Activated CD4-positive, alpha-beta T cell treated with anti-CD3 and anti-CD28 coated beads for 36 hours (primary cell): ENCODE data around the gene SP140L. TPM values are rescaled to one million over a fixed set of nuclear protein-coding genes. Genes with fewer than 3 reads are reported as not detected.
"Not testable (repeated sequence)": the region's sequence is repeated elsewhere in the genome, so short reads cannot be mapped to it uniquely, and the experiment has no call there.

Source experiments
- ATAC-seq: fragments of 200-7000 bp; cut with Tn5 transposase; one replicate; pipeline ENCODE4 v1.10.0; 2021; ENCODE audit warnings: mild to moderate bottlenecking, moderate library complexity
- CTCF ChIA-PET: fragments of 350-600 bp; sonication (Branson Sonifier 250); formaldehyde crosslinking; loops from one replicate; lab custom pipeline; 2021; ENCODE audit warnings: antibody characterized with exemption; lab: Charles Lee
- POLR2A ChIA-PET: fragments of 350-600 bp; sonication (Branson Sonifier 250); formaldehyde crosslinking; loops from one replicate; lab custom pipeline; 2021; ENCODE audit warnings: antibody characterized with exemption, inconsistent platforms; lab: Charles Lee
- DNase-seq: peaks from one replicate; pipeline ENCODE4 v3.0.0-alpha.2; 2020
- H3K27ac Mint-ChIP-seq: one replicate; pipeline ENCODE4 v1.8.0; 2021; ENCODE audit warnings: mixed read lengths
- H3K27me3 Mint-ChIP-seq: one replicate; pipeline ENCODE4 v1.8.0; 2021; ENCODE audit warnings: mixed read lengths
- H3K36me3 Mint-ChIP-seq: one replicate; pipeline ENCODE4 v1.8.0; 2021; ENCODE audit warnings: low read depth, mixed read lengths
- H3K4me1 Mint-ChIP-seq: one replicate; pipeline ENCODE4 v1.8.0; 2021; ENCODE audit warnings: mixed read lengths
- H3K4me3 Mint-ChIP-seq: one replicate; pipeline ENCODE4 v1.8.0; 2021; ENCODE audit warnings: mild to moderate bottlenecking, moderate library complexity, mixed read lengths
- H3K9me3 Mint-ChIP-seq: one replicate; pipeline ENCODE4 v1.8.0; 2021; ENCODE audit warnings: low read depth, mixed read lengths
- intact Hi-C, 2 experiments: fragments of 100-400 bp; cut with DNase I in 1 of 2; cut with micrococcal nuclease in 1 of 2; formaldehyde crosslinking; loops; one replicate each; pipeline versions ENCODE4 v1.14.2 to v1.15.1; 2022 to 2024; cut with DNase I, micrococcal nuclease
- total RNA-seq, 2 experiments: library from RNA; stranded (reverse); gene quantifications; one replicate each; pipeline ENCODE4 v1.2.3, GENCODE V29; 2021

Gene SP140L
- total RNA-seq, 2 experiments from 2014 or later = 40.1 to 43.4 TPM

DNA sequence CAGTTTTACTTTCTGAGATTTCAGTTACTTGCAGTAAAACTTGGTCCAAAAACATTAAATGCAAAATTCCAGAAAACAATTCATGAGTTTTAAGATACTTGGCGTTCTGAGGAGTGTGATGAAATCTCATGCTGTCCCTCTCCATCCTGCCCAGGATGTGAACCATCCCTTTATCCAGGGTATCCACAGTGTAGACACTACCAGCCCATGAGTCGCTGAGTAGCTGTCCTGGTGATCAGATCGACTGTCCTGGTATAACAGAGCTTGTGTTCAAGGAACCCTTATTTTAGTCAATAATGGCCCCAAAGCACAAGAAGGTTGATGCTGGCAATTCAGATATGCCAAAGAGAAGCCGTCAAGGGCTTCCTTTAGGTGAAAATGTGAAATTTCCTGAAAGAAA, 92.2 kb downstream of the SP140L start:
- CTCF ChIA-PET = no interaction called here
- peak overlapping the region; percentile 98 for H3K4me3 Mint-ChIP-seq
- peaks cover 70% of the 10 kb centered on the region for H3K4me1 Mint-ChIP-seq
- no peak for ATAC-seq
- peak overlapping the region; percentile 53 for H3K27ac Mint-ChIP-seq
- intact Hi-C loops = loop anchor here in 1 of 2 experiments (5.0 to 10.0 kb wide), 3 partner anchors 154 to 376 kb away; partner anchors contain the start of gene SP110
- H3K36me3 Mint-ChIP-seq = peaks cover 55% of the 10 kb centered on the region
- no peaks in the 10 kb centered on the region for H3K27me3 Mint-ChIP-seq
- H3K9me3 Mint-ChIP-seq = no peaks in the 10 kb centered on the region
- POLR2A ChIA-PET = no interaction called here
- no peak for DNase-seq

DNA sequence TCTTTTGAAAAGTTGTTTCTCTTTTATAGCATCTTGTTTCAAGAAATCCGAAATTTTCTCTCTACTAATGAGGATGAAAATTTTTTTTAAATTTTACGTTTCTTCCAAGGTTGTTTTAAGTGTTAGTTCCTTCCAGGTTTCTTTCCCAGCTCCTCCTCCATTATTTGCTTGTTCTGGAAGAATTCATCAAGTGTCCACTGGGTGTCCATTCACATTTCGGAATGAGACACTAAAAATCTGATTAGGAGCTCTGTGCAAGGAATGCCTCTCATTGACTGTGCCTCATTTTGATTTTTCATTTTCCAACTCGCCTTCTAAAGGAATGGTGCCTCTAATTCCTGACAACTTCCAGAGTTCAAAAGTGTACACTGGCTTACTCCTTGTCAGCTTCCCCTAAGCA, 95.2 kb downstream of the SP140L start:
- intact Hi-C loops = no loop called here
- Mint-ChIP-seq H3K36me3 (peaks cover 69% of the 10 kb centered on the region), H3K27ac (peak overlapping the region; percentile 35), H3K27me3 (no peaks in the 10 kb centered on the region), H3K4me3 (no peak overlapping the region), H3K9me3 (no peaks in the 10 kb centered on the region), H3K4me1 (peaks cover 79% of the 10 kb centered on the region)
- ChIA-PET POLR2A (no interaction called here), CTCF (interaction anchor here (0.6 to 2.2 kb wide), 3 partner anchors 11 to 189 kb away, joined by 3 to 7 read pairs (median 3); no protein-coding TSS in a partner anchor)
- DNase-seq (no peak), ATAC-seq (no peak)

DNA sequence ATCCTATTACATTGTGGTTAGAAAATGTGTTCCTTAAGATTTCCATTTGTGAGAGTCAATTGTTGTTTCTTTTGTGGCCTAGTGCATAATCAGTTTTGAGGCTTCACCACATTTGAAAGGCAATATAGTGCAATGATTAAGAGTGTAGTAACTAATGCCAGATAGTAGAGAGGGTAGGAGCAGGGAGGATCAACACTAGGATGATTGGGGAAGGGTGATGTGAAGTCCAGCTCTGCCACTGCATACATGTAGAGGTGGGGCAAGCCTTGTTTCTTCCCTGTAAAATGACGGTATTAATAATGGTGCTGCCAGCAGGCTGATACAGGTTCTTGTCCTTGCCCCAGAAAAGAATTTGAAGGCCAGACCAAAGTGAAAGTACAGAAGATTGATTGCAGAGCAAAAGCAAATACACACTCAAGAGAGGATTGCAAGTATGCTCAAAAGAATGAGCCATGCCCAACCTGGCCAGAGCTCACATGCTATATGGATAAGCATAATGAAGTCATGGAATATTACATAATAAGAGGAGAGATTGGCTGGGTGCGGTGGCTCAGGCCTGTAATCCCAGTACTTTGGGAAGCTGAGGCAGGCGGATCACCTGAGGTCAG, 97.0 kb downstream of the SP140L start:
- intact Hi-C loops = no loop called here
- POLR2A ChIA-PET = no interaction called here

DNA sequence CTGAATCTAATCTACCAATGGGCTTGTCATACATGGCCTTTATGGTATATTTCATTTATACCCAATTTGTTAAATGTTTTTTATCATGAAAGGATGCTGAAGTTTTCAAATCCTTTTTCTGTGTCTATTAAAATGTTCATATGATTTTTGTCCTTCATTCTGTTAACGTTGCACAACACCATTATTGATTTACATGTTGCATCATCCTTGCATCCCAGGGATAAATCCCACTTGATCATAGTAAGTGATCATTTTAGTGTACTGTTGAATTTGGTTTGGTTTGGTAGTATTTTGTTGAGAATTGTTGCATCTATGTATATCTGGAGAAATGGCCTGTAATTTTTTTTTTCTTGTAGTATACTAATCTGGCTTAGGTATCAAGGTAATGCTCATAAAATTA, 98.4 kb downstream of the SP140L start:
- intact Hi-C loops = no loop called here

More for the DNA sequence above, 97.0 kb downstream of the SP140L start:
- CTCF ChIA-PET = interaction anchor here (1.2 kb wide), 2 partner anchors 12 to 16 kb away, joined by 3 read pairs; no protein-coding TSS in a partner anchor
- Mint-ChIP-seq H3K4me1 (peaks cover 78% of the 10 kb centered on the region), H3K4me3 (peak overlapping the region; percentile 4), H3K27me3 (no peaks in the 10 kb centered on the region), H3K9me3 (peaks cover 2% of the 10 kb centered on the region), H3K36me3 (peaks cover 72% of the 10 kb centered on the region), H3K27ac (peak overlapping the region; percentile 16)
- DNase-seq (no peak), ATAC-seq (no peak)

DNA sequence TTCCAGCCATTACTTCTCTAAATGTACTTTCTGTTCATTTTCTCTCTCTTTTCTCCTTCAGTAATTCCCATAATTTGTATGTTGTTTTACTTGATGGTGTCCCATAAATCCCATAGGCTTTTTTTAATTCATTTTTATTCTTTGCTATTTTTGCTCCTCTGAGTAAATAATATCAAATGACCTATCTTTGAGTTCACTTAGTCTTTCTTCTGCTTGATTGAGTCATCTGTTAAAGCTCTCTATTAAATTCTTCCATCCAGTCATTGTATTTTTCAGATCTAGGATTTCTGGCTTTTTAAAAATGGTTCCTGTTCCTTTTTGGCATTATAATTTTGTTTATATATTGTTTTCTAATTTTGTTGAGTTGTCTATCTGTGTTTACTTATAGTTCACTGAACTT, 102.5 kb downstream of the SP140L start:
- H3K36me3 Mint-ChIP-seq = peaks cover 67% of the 10 kb centered on the region
- no peak overlapping the region for H3K4me3 Mint-ChIP-seq
- CTCF ChIA-PET = interaction anchor here (0.6 to 1.4 kb wide), 2 partner anchors 12 to 40 kb away, joined by 3 to 4 read pairs; no protein-coding TSS in a partner anchor
- DNase-seq = no peak
- H3K4me1 Mint-ChIP-seq = peaks cover 61% of the 10 kb centered on the region
- H3K9me3 Mint-ChIP-seq = peaks cover 10% of the 10 kb centered on the region
- intact Hi-C loops = no loop called here
- H3K27me3 Mint-ChIP-seq = no peaks in the 10 kb centered on the region
- ATAC-seq = no peak
- POLR2A ChIA-PET = no interaction called here
- no peak overlapping the region for H3K27ac Mint-ChIP-seq

More for the DNA sequence above, 98.4 kb downstream of the SP140L start:
- POLR2A ChIA-PET = no interaction called here
- peaks cover 10% of the 10 kb centered on the region for H3K9me3 Mint-ChIP-seq
- no peaks in the 10 kb centered on the region for H3K27me3 Mint-ChIP-seq
- no peak overlapping the region for H3K27ac Mint-ChIP-seq
- H3K4me1 Mint-ChIP-seq = peaks cover 73% of the 10 kb centered on the region
- ATAC-seq (no peak), DNase-seq (no peak)
- H3K36me3 Mint-ChIP-seq = peaks cover 77% of the 10 kb centered on the region
- CTCF ChIA-PET = no interaction called here
- no peak overlapping the region for H3K4me3 Mint-ChIP-seq

DNA sequence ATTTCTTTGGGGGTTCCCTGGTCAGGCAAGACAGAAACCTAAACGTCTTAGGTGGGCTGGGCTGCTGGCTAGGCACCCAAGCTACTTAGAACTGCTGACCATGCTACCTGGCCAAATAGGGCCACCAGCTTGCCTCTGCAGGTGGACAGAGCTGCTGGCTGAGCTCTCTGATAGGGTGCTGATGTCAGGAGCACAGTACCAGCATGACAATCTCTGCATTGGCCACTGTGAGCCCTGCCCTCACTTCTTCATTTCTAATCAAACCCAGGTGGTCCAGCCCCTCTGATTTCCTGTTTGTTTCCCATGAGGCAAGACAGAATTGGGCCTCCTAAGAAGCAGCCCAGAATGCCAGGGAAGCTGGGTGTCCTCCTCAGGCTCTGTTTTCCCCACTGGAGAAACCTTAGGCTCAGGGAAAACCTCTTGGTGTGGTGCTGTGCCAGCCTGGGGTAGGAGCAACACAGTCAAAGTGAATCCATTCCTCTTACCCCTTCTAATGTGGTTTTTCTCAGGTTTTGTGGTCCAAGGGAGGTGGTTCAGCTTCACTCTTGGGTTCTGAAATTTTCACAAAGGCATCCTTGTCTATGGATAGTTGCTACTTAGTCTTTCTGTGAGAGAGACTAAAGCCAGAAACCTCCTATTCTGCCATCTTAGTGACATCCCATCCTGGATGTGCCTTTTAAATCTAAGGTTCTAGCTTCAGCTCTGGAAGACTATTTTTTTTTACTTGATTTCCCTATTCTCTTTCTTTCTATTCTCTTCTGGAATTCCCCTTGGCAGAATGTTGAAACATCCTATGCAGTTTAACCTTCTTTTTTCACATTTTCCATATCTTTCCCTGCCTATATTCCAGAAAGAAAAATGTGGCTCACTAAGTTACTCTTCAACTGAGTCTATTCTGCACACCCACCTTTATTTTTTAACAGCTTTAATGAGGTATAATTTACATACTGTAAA, 104.2 kb downstream of the SP140L start:
- Mint-ChIP-seq H3K27ac (peak overlapping the region; percentile 24), H3K9me3 (peaks cover 10% of the 10 kb centered on the region), H3K36me3 (peaks cover 72% of the 10 kb centered on the region), H3K27me3 (no peaks in the 10 kb centered on the region), H3K4me3 (no peak overlapping the region), H3K4me1 (peaks cover 58% of the 10 kb centered on the region)
- ATAC-seq = peak; percentile 43
- DNase-seq = no peak
- intact Hi-C loops = no loop called here
- ChIA-PET POLR2A (no interaction called here), CTCF (interaction anchor here (0.6 to 1.4 kb wide), 2 partner anchors 14 to 428 kb away, joined by 3 read pairs; no protein-coding TSS in a partner anchor)

DNA sequence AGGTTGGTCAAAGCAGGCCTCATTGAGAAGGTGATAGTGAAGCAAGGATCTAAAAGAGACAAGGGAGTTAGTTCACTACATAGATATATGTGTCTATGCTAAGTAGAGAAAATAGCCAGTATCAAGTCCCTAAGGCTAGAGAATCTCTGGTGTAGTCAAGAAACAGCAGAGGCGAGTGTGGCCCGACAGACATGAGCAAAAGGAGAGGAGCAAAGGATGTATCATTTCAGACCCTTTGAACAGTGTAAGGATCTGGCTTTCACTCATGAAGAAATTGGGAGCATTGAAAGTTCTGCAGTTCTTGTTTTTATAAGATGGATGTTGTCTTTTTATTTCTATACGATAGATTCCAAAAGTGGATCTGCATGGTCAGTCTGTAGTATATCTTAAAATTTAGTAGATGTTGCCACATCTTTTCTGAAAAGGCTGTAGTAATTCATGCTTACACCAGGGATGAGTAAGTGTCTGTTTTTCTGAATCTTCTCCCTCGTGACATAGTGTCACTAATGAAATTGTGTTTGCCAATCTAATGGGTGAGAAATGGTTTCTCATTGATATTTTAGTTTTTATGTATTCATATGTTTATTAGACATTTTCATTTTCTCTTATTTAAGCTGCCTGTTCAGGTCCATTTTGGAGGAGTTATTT, 107.8 kb downstream of the SP140L start:
- Mint-ChIP-seq H3K36me3 (peaks cover 62% of the 10 kb centered on the region), H3K4me3 (no peak overlapping the region), H3K27me3 (no peaks in the 10 kb centered on the region), H3K9me3 (peaks cover 5% of the 10 kb centered on the region), H3K4me1 (peaks cover 57% of the 10 kb centered on the region), H3K27ac (peak overlapping the region; percentile 16)
- intact Hi-C loops = no loop called here
- DNase-seq (no peak), ATAC-seq (peak; percentile 52)
- ChIA-PET POLR2A (interaction anchor here (1.3 kb wide), 1 partner anchor 13 kb away, joined by 6 read pairs; no protein-coding TSS in a partner anchor), CTCF (no interaction called here)

DNA sequence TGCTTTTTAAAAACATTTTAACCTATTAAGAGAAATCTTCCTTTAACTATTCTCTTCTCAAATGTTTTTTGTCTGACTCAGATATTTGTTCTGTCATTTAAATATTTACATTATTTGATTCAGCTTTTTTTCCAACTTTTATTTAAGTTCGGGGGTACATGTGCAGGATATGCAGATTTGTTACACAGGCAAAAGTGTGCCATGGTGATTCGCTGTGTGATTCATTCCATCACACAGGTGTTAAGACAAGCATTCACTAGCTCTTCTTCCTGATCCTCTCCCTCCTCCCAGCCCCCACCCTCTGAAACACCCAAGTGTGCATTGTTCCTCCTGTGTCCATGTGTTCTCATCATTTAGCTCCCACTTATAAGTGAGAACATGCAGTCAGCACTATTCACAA, 108.4 kb downstream of the SP140L start:
- Mint-ChIP-seq H3K27me3 (no peaks in the 10 kb centered on the region), H3K4me3 (no peak overlapping the region), H3K36me3 (peaks cover 57% of the 10 kb centered on the region), H3K4me1 (peaks cover 54% of the 10 kb centered on the region), H3K27ac (no peak overlapping the region), H3K9me3 (peaks cover 3% of the 10 kb centered on the region)
- no peak for DNase-seq
- POLR2A ChIA-PET = interaction anchor here (1.3 kb wide), 1 partner anchor 12 kb away, joined by 6 read pairs; no protein-coding TSS in a partner anchor
- intact Hi-C loops = no loop called here
- peak; percentile 38 for ATAC-seq
- CTCF ChIA-PET = interaction anchor here (0.6 kb wide), 1 partner anchor 11 kb away, joined by 3 read pairs; no protein-coding TSS in a partner anchor

DNA sequence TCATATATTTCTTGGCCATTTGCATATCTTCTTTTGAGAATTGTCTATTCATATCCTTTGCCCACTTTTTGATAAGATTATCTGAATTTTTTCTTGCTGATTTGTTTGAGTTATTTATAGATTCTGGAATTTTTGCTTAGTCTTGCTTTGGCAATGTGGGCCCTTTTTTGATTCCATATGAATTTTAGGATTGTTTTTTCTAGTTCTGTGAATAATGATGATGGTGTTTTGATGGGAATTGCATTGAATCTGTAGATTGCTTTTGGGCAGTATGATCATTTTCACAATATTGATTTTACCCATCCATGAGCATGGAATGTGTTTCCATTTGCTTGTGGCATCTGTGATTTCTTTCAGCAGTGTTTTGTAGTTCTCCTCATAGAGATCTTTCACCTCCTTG, 112.1 kb downstream of the SP140L start:
- H3K9me3 Mint-ChIP-seq, ATAC-seq, POLR2A ChIA-PET, CTCF ChIA-PET, DNase-seq, intact Hi-C loops, H3K27me3 Mint-ChIP-seq: not testable (repeated sequence)
- Mint-ChIP-seq H3K4me1 (peaks cover 67% of the 10 kb centered on the region), H3K27ac (peak overlapping the region; percentile 93), H3K4me3 (peak overlapping the region; percentile 63), H3K36me3 (peaks cover 63% of the 10 kb centered on the region)

DNA sequence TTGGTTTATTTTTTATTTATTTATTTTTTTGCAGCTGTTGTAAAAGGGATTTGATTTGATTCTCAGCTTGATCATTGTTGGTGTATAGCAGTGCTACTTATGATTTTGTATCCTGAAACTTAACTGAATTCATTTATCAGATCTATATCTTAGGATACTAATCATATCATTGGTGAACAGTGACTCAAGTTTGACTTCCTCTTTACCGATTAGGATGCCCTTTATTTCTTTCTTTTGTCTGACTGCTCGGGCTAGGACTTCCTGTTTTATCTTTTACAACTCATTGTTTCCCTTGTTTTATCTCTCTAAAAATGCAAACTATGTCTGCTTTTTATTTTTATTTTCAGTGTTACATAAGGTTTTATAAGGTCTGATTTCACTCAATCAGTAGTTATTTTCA, 112.6 kb downstream of the SP140L start:
- intact Hi-C loops = no loop called here
- ATAC-seq (peak; percentile 41), DNase-seq (no peak)
- no peaks in the 10 kb centered on the region for H3K27me3 Mint-ChIP-seq
- H3K4me1 Mint-ChIP-seq = peaks cover 65% of the 10 kb centered on the region
- H3K27ac Mint-ChIP-seq = peak overlapping the region; percentile 93
- ChIA-PET POLR2A (no interaction called here), CTCF (no interaction called here)
- peaks cover 64% of the 10 kb centered on the region for H3K36me3 Mint-ChIP-seq
- peaks cover 3% of the 10 kb centered on the region for H3K9me3 Mint-ChIP-seq
- H3K4me3 Mint-ChIP-seq = peak overlapping the region; percentile 63
